ENCODE results near the gene HINT2. TPM values are rescaled to one million over a fixed set of nuclear protein-coding genes. Genes with fewer than 3 reads are reported as not detected.

HINT2 gene
- total RNA-seq = 24.1 TPM

DNA sequence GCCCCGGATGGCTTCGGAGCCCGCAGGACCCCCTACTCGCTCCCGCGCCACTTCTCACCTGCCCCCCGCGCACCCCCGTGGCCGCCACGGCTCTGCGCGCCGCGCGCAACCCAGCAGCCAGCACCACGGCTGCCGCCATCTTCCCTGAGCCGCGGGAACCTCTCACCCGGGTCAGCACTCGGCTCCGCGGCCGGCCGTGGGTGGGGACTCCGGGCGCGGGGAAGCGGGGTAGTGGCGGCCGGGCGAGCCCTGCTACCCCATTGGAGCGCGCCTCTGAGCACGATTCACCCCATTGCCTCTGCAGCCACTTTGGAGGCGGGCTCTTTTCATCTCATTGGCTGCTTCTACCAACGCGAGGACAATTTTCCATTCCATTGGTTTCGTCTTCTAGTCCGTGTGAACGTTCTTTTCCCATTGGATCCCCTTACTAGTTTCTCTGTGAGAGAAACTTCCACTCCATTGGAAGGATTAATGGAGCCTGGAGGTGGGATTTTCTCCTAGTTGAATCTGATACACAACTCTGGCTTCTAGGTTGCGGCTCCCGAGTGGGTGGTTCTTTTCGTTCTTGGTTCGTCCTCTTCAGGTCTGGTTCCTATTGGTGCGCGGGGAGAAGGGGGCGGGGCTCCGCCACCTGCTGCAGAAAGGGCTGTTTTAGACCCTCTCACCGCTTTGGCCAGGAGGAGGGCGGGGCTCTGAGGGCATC is at the start of gene HINT2:
TSS of gene HINT2 (minus strand) at position 202 of the 703 bp plus-strand sequence. CDS start at position 139, 63 bp downstream.
- DNase-seq (ENCODE audit: extremely low spot score in 2 of 2) = peak in 1 of 2 donors; percentile 99
- TF ChIP-seq, protein P1, sequence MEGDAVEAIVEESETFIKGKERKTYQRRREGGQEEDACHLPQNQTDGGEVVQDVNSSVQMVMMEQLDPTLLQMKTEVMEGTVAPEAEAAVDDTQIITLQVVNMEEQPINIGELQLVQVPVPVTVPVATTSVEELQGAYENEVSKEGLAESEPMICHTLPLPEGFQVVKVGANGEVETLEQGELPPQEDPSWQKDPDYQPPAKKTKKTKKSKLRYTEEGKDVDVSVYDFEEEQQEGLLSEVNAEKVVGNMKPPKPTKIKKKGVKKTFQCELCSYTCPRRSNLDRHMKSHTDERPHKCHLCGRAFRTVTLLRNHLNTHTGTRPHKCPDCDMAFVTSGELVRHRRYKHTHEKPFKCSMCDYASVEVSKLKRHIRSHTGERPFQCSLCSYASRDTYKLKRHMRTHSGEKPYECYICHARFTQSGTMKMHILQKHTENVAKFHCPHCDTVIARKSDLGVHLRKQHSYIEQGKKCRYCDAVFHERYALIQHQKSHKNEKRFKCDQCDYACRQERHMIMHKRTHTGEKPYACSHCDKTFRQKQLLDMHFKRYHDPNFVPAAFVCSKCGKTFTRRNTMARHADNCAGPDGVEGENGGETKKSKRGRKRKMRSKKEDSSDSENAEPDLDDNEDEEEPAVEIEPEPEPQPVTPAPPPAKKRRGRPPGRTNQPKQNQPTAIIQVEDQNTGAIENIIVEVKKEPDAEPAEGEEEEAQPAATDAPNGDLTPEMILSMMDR (IDR thresholded peaks at IDR 0.05) = no peak
- TF ChIP-seq POLR2AphosphoS5 (IDR thresholded peaks at IDR 0.05; ENCODE audit: insufficient read depth in 1 of 2, low read depth in 1 of 2) (peak; percentile 89 to 90), POLR2A (IDR thresholded peaks at IDR 0.05) (peak; percentile 47 to 87)
- Histone ChIP-seq H3K36me3 (no peaks in the 10 kb centered on the region), H3K4me3 (peak within 1 kb of the TSS; percentile 86 to 97), H3K9me3 (no peaks in the 10 kb centered on the region), H3K4me1 (peaks cover 24% of the 10 kb centered on the region), H3K27me3 (no peaks in the 10 kb centered on the region), H3K27ac (peak within 1 kb of the TSS; percentile 95)
- intact Hi-C loops (cut with DNase I) = loop anchor here (10.0 kb wide), 1 partner anchor 160 kb away; the partner anchor contains the start of genes CCDC107, RMRP and SIT1

DNA sequence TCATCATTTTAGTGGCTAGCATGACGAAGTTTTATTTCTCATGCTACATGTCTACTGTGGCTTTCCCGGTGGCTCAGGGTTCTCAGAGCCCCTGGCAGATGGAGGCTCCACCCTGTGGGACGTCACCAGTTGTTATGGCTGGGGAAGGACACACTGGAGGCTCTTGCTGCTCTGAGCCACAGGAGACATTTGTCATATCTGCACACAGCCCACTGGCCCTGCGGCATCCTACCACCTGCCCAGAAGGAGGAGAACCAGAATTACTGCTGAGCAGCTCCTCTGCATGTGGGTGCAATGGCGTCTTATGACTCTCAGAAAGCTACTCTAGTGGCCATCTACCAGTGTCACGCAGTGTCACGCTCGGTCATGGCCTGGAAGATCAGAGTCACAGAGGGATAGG is 48.7 kb upstream of the HINT2 start:
- Histone ChIP-seq H3K9me3 (no peaks in the 10 kb centered on the region), H3K4me1 (peaks cover 13% of the 10 kb centered on the region), H3K36me3 (no peaks in the 10 kb centered on the region), H3K27me3 (no peaks in the 10 kb centered on the region), H3K4me3 (no peak overlapping the region), H3K27ac (no peak overlapping the region)
- no peak for TF ChIP-seq POLR2AphosphoS5 (IDR thresholded peaks at IDR 0.05; ENCODE audit: insufficient read depth in 1 of 2, low read depth in 1 of 2)
- intact Hi-C loops (cut with DNase I) = no loop called here
- no peak for DNase-seq (ENCODE audit: extremely low spot score in 2 of 2)

DNA sequence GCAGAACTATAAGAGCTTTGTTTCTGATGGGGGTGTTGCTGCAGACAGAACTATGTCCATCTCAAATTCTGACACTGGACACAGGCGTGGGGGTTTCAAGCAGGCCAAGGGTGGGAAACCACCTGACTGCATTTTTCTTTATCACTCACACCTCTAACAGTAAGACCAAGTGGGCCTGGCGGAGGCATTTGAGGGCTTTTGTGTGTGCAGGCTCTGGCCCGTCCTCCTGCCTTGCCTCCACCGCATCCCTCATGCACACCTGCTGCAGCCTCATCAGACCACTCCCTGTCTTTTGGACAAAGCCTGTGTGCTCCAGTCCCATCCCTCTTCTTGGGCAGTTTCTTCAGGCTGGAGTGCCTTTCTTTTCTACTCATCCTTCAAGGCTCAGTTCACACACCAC is 47.5 kb upstream of the HINT2 start:
- TF ChIP-seq, protein P1 (IDR thresholded peaks at IDR 0.05) = no peak
- no peak for TF ChIP-seq POLR2AphosphoS5 (IDR thresholded peaks at IDR 0.05; ENCODE audit: insufficient read depth in 1 of 2, low read depth in 1 of 2)
- TF ChIP-seq POLR2A (IDR thresholded peaks at IDR 0.05) = no peak
- intact Hi-C loops (cut with DNase I) = no loop called here
- no peaks in the 10 kb centered on the region for H3K27me3 ChIP-seq
- H3K27ac ChIP-seq = no peak overlapping the region
- no peaks in the 10 kb centered on the region for H3K9me3 ChIP-seq
- DNase-seq (ENCODE audit: extremely low spot score in 2 of 2) = no peak
- no peak overlapping the region for H3K4me3 ChIP-seq
- H3K36me3 ChIP-seq = no peaks in the 10 kb centered on the region
- H3K4me1 ChIP-seq = peaks cover 13% of the 10 kb centered on the region

DNA sequence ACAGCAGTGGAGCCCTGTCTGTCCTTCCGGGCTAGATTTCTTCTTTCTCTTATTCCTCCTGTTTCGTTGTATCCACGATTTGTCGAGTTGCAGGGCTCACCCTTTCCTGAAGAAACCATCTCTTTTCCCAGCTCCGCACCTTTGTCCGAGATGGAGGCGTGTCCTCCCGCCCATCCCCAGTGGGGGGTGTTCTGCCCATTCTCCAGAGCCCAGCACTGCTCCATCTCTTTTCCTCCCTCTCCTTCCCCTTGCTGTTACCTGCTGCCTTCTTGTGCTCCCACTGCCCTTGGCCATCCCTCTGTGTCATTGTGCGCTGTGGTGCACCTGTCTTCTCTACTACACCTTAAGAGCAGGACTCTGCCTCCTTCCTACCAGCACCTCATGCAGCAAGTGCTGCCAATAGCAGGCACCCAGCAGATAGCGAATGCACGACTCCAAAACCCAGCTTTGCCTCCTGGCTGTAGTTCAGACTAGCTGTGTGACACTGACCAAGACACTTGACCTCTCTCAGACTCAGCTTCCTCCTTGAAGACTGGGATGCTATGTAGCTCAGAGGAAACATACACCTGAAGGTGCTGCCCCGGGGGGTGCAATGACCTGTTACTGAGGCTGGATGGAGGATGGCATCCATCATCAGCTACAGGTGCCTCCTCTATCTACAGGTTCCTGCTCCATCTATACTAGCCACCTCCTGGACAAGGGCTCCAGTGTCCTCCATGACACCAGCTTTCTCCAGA is 46.5 kb upstream of the HINT2 start:
- Histone ChIP-seq H3K27me3 (no peaks in the 10 kb centered on the region), H3K27ac (no peak overlapping the region), H3K9me3 (no peaks in the 10 kb centered on the region), H3K4me3 (no peak overlapping the region), H3K36me3 (no peaks in the 10 kb centered on the region), H3K4me1 (peaks cover 13% of the 10 kb centered on the region)
- intact Hi-C loops (cut with DNase I) = no loop called here
- no peak for DNase-seq (ENCODE audit: extremely low spot score in 2 of 2)
- TF ChIP-seq POLR2AphosphoS5 (IDR thresholded peaks at IDR 0.05; ENCODE audit: insufficient read depth in 1 of 2, low read depth in 1 of 2) (no peak), POLR2A (IDR thresholded peaks at IDR 0.05) (no peak)
- TF ChIP-seq, protein P1 (IDR thresholded peaks at IDR 0.05) = no peak

DNA sequence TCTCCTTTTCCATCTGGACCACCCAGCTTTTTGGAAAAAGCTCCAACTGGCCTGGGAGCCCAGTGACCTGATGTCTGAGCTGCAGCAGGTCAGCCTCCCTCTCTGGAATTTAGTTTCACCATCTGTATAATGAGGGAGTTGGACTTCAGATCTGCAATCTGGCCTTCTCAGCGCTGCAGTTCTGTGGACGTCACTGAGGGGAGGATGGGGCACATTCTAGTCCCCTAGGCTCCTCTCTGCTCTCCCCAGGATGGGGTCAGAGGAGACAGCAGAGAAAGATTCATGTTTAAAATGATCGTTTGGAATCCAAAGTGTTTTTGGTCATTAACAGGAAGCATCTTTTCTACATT is 45.1 kb upstream of the HINT2 start:
- no peak for DNase-seq (ENCODE audit: extremely low spot score in 2 of 2)
- Histone ChIP-seq H3K4me1 (peaks cover 13% of the 10 kb centered on the region), H3K4me3 (no peak overlapping the region), H3K9me3 (no peaks in the 10 kb centered on the region), H3K27ac (no peak overlapping the region), H3K36me3 (no peaks in the 10 kb centered on the region), H3K27me3 (no peaks in the 10 kb centered on the region)
- intact Hi-C loops (cut with DNase I) = no loop called here
- TF ChIP-seq POLR2A (IDR thresholded peaks at IDR 0.05) (no peak), POLR2AphosphoS5 (IDR thresholded peaks at IDR 0.05; ENCODE audit: insufficient read depth in 1 of 2, low read depth in 1 of 2) (no peak)
- TF ChIP-seq, protein P1 (IDR thresholded peaks at IDR 0.05) = no peak
